Measurements from ENCODE around the gene MYL7. TPM values are rescaled to one million over a fixed set of nuclear protein-coding genes. Genes with fewer than 3 reads are reported as not detected.

MYL7 gene
- total and polyA plus RNA-seq, 2 of the 4 experiments (the other 2 are of a cell fraction), result 0.24 TPM; not detected in 1

GRCh38 chr7:44105832-44106231, 35.3 kb downstream of the MYL7 start:
- Histone ChIP-seq H2AFZ (replicated peaks; ENCODE audit: low read length, poor library complexity) (peak overlapping the region; percentile 80), H4K91ac (ENCODE audit: insufficient read depth, low read depth, low read length) (peak overlapping the region; percentile 59), H4K20me1 (ENCODE audit: insufficient read depth, low read length) (no peaks in the 10 kb centered on the region), H2AK5ac (ENCODE audit: low read depth, low read length) (peak overlapping the region; percentile 70), H3K4ac (ENCODE audit: low read depth, low read length) (peak overlapping the region; percentile 80), H3K4me3 (ENCODE audit: insufficient read depth, low read depth, low read length) (no peak overlapping the region), H3K27ac (ENCODE audit: insufficient read depth, low read length) (no peak overlapping the region), H3K23ac (ENCODE audit: low read depth, low read length) (peak overlapping the region; percentile 45), H4K5ac (ENCODE audit: low read depth, low read length) (0 out of 2 replicates have a peak overlapping the region, but pooled peaks have one; percentile 19), H3K36me3 (ENCODE audit: control insufficient read depth, insufficient read depth, low read length) (no peaks in the 10 kb centered on the region), H2BK20ac (ENCODE audit: low read depth, low read length) (peak overlapping the region; percentile 86; the same call in 1 of the 2 replicates), H2BK120ac (ENCODE audit: low read depth, low read length) (peak overlapping the region; percentile 30), H3K79me1 (ENCODE audit: low read depth in 1 of 2, low read length in 2 of 2) (no peaks in the 10 kb centered on the region; a peak in 1 of 4 replicates), H3K4me1 (ENCODE audit: control insufficient read depth, insufficient read depth, low read length) (peaks cover 25% of the 10 kb centered on the region), H3K56ac (ENCODE audit: extremely low read depth, insufficient read depth, low read length) (peak overlapping the region; percentile 4; the same call in 1 of the 2 replicates), H2BK15ac (ENCODE audit: low read depth, low read length) (peak overlapping the region; percentile 23; the same call in 1 of the 3 replicates), H3K18ac (ENCODE audit: low read depth, low read length) (peak overlapping the region; percentile 1), H3K27me3 (ENCODE audit: control insufficient read depth, insufficient read depth, low read length) (no peaks in the 10 kb centered on the region), H2BK5ac (ENCODE audit: low read depth, low read length, poor library complexity, severe bottlenecking) (no peak overlapping the region), H3K14ac (replicated peaks; ENCODE audit: low read depth, low read length) (peak overlapping the region; percentile 77), H2AK9ac (replicated peaks; ENCODE audit: low read depth, low read length, poor library complexity) (peak overlapping the region; percentile 94), H3K9me3 (ENCODE audit: control insufficient read depth, insufficient read depth, low read length) (no peaks in the 10 kb centered on the region), H3K9me1 (ENCODE audit: insufficient read depth, low read length) (peaks cover 22% of the 10 kb centered on the region), H4K8ac (ENCODE audit: low read depth in 2 of 2, low read length in 2 of 2) (peak overlapping the region in 1 of 2 experiments; percentile 28; a peak in 1 of 4 replicates), H3K9ac (ENCODE audit: low read depth, low read length) (no peak overlapping the region), H3K4me2 (ENCODE audit: low read depth, low read length) (no peak overlapping the region; the same call in 1 of the 2 replicates)
- dilution Hi-C loops (cut with HindIII; ENCODE audit: low sequenced_read_pairs, unreplicated experiment), result no loop called here
- ChIA-PET POLR2A (ENCODE audit: unreplicated experiment) (interaction anchor here (0.5 kb wide), 1 partner anchor 16 kb away, joined by 3 read pairs; no protein-coding TSS in a partner anchor), CTCF (no interaction called here)
- WGBS, 2 experiments (ENCODE audit: extremely low coverage in 2 of 2, insufficient read length in 1 of 2), result 100% methylated on average over 1 of the region's 2 CpGs; no CpG with 5 or more reads in 1 of the 2 experiments
- ATAC-seq (ENCODE audit: low read depth) (peak; percentile 2; the same call in 1 of the 2 replicates), DNase-seq (no peak)
- BruUV-seq (replicated peaks), result no TSS peak
- in situ Hi-C loops (cut with MboI; ENCODE audit: low sequenced_read_pairs), result no loop called here
- no peak for TF ChIP-seq ELK1 (IDR thresholded peaks at IDR 0.05; ENCODE audit: borderline replicate concordance, low read depth, low read length)
- intact Hi-C loops (cut with micrococcal nuclease), result no loop called here
